SH-SY5Y (cell line): ENCODE measurements around the gene KRTAP19-5.

Experiments used
- GATA2 ChIP-seq: IDR thresholded peaks from 2 replicates; pipeline ENCODE4 v1.6.1; 2011; ENCODE audit warnings: mild to moderate bottlenecking, low read depth, low read length
- GATA3 ChIP-seq: IDR thresholded peaks from 2 replicates; pipeline ENCODE4 v1.6.1; 2011; ENCODE audit warnings: low read depth, mild to moderate bottlenecking, low read length, moderate library complexity

DNA sequence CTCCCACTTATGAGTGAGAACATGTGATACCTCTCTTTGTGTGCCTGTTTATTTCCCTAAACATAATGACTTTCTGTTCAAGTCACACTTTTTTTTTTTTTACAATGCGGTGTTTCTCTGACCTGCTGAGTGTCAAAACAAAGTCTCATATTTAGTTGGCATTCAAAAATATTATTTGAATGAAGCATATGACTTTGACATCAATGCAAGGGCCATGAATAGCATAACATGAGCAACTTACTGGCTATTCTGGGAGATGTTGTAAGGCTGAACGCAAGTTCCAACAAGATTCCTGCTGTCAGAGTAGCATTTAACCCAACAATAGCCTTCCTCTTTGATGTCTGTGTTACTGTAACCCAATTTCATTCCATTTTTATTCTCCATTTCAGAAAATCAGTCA lies 19.8 kb downstream of the KRTAP19-5 start:
- TF ChIP-seq GATA3 (no peak), GATA2 (no peak)
